Kasumi-1 (cell line): ENCODE data around the gene PPT2.
"Not testable (repeated sequence)": the region's sequence is repeated elsewhere in the genome, so short reads cannot be mapped to it uniquely, and the experiment has no call there.

ENCODE experiments used
- DNase-seq, 2 experiments: peaks; one replicate each; lab custom pipeline; 2025; lab: John Stamatoyannopoulos, UW

The PPT2 gene

DNA sequence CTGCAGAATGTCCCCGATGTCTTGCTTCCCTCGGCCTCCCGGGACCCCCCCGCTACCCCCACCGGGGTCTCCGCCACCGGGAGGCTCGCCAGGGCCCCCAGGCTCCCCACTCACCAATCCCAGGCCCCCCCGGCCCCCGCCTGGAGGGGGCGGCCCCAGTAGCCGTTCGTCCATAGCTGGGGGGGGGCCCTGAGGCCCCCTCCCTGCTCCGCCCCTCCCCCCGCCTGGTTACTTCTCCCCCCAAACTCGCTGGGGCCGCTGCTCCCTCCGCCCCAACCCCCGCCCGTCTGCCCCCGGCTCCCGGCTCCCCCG is 35.8 kb downstream of the PPT2 start:
- no peak for DNase-seq

DNA sequence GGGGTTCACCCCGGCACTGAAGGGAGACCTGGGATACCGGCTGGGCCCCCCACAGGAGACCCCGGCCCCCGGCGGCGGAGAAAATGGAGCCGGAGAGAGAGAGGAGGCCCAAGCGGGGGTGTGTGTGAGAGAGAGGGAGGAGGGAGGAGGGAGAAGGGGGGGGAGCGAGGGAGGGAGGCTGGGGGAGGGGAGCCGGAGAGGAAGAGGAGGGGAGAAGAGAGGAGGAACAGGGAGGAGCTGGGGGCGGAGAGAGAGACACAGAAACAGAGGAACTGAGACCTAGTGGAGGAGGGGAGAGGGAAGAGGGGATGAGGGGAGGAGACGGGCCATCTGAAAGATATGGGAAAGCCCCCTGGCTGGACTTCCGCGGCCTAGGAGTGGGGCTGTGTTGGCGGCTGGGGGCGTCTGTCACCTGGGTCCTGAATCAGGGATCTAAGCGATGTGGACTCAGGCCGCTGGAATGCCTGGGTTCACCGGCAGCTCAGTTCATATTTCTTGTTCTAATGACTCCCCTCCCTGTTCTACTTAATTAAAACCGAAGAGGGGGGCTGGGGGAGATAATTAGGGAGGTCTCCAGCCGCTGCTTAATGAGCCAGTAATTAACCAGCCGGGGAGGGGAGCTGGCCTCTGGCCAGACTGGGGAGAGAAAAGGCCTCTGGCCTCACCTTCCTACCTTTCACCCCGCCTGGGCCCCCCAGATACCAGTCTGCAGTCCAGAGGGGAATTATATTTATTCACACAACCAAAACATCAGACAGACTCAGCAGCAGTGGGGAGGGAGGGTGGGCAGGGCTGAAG is 36.3 kb downstream of the PPT2 start, which contains the start of gene PBX2:
Gene PBX2, minus strand, starts transcription at position 149 of the 798 bp plus-strand sequence. CDS start 287 bp downstream, outside the sequence.
- peak; percentile 95 to 96 for DNase-seq

DNA sequence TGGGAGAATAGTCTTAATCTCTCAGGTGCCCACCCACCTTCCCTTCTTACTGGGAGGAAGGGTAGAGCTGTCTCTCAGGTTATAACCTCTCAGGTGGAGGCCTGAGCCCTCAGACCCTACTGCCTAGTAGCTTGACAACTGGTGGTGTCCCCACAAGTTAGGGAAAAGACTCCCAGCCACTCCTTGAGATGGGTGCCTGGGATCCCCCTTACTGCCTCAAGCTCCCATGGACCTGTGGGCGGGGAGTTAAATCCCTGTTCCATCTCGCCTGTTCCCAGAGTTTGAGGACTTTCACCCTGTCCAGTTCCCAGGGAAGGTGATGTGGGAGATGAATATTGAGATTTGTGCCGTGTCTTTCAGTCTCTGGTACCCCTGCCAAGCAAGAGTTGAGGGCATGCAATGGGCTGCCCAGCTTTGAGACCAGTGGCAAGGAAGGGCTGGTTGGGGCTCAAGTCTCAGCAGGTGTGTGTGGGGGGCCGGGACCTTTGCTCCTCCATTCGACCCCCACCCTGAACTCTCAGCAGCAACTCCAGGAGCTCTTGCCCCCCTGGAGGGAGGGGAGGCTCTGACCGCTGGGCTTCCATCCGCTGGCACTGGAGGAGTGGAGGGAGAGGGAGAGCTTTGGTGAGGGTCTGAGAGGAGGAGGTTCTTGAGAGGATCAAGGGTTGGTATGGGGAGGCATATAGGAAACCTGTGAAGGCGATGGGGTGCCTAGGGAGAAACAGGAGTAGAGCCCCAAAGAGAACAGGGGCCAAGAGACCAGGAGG is 37.2 kb downstream of the PPT2 start:
- no peak for DNase-seq

DNA sequence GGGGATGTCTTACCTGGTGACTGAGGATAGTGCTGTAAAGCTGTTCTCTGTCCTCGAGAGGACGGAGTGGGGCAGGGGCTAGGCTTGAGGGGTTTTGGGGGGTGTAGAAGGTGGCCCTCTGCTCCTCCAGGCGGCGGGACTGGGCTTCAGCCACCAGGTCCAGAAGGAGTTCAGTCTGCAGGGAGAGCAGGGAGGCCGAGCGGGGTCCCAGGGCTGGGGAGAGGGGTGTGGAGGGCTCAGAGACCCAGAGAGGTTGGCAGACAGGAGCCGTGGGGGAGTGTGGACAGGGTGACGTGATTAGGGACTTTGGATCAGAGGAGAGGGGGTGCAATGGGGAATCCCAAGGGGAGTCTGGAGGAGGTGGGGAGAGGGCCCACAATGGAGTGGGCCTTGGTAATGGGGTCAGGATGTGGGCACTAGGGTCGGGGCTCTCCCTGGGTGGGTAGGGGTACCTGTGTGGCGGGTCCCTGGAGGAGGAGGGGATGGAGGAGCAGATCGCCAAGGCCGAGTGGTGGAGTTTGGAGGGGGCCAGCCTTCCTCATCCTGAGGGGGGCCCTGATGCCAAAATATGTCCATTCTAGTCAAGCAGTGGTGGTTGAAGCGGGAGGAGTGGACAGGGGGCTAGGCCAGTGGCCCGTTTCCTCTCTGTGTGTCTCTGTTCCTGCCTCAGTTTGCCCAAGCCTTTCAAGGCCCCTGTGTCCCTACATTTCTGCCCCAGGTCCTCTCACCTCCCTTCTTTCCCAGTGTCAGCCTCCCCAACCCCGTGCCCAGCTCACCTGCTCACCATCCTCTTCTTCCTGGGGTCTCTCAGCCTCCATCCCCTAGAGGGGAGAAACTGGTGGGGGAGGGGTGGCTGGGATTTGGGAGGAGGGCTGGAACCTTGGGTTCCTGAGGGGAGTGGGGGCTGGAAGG is 38.0 kb downstream of the PPT2 start:
- no peak for DNase-seq

DNA sequence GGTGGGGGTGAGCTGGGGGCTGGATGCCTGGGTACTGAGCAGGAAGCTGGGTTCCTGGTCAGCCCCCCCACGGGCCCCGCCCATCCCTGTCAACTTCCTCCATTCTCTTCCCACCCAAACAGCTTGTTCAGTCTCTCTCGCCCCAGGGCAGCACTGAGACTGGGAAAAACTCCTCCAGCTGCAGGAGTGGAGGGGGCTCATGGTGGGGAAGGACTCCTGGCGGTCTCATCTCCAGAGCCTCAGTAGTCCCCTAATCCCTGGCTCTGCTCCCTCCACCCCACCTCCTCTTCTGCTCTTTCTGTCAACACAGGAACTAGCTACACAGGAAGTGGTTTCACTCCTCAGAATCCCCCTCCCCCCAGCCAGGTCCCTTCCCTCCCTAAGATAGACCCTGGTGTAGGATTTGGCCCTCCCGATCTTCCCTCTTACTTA is 38.7 kb downstream of the PPT2 start, which contains the start of gene GPSM3:
Gene GPSM3, minus strand, starts transcription at position 36 of the 432 bp plus-strand sequence. CDS start 130 bp downstream, outside the sequence.
- peak; percentile 83 to 94 for DNase-seq

DNA sequence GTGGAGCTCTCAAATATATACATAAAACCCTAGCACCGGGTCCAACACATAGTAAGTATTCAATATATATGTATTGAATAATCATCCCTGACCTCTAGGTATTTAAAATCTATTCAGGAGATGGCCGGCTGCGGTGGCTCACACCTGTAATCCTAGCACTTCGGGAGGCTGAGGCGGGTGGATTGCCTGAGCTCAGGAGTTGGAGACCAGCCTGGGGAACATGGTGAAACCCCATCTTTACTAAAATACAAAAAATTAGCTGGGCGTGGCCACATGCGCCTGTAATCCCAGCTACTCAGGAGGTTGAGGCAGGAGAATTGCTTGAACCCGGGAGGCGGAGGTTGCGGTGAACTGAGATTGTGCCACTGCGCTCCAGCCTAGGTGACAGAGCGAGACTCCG is 39.2 kb downstream of the PPT2 start:
- not testable (repeated sequence) for DNase-seq

DNA sequence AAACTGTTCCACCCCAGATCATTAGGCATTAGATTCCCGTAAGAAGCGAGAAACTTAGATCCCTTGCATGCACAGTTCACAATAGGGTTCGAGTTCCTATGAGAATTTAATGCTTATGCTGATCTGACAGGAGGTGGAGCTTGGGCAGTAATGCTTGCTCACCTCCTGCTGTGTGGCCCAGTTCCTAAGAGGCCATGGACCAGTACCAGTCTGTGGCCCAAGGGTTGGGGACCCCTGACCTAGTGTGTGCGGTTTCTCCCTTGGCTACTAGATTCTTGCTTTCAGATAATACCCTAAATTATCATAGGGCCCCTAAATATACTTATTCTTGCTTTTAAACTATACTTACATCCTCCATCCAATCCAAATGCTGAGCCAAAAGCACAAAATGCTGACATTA is 40.4 kb downstream of the PPT2 start:
- no peak for DNase-seq

DNA sequence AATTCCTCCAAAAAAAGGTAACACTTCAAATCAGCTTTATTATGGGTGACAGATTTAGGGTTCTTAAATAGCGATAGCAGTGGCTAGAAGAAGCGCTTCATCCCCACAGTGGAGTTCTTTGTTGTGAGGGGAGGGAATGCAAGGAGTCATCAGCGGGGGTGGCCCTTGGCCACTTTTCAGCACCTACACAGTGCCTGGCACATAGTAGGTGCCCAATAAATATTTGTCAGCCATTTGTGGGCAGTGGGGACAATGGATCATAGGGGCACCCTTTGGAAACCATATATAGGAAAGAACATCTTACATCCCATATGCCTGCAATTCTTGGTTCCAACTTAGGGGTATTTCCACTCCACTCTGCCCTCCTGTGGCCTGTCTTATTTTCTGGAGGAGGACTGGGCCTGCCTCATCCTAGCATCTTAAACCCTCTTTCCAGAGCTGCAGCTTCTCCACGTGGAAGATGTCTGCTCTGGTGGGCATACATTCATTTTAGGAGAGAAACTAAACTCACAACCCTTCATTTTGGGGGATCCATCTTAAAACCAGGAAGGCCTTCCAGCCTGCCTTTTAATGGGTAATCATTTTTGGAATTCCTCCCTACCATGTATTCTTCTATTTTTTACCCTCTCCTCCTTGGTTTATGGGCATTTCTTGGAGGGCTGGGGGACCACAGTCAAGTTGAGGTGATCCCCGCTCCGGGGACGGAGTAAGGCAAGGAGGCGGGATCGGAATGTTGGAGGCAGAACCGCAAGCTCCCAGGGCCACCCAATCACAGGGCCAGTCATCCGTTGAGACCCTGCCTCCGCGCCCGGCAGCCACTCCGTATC is 41.1 kb downstream of the PPT2 start:
- DNase-seq: peak; percentile 66 to 86

DNA sequence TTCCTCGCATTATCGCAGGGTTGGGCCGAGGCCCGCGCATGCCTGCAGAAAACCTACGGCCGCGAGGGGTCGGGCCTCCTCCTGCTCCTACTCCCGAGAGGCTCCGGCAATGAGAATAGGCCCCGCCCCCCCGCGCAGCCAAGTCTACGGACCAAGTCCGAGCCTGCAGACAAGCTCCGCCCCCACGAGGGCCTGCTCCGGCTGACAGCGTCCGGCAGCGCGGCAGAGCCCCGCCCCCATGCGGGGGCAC is 41.6 kb downstream of the PPT2 start:
- DNase-seq: peak; percentile 99

DNA sequence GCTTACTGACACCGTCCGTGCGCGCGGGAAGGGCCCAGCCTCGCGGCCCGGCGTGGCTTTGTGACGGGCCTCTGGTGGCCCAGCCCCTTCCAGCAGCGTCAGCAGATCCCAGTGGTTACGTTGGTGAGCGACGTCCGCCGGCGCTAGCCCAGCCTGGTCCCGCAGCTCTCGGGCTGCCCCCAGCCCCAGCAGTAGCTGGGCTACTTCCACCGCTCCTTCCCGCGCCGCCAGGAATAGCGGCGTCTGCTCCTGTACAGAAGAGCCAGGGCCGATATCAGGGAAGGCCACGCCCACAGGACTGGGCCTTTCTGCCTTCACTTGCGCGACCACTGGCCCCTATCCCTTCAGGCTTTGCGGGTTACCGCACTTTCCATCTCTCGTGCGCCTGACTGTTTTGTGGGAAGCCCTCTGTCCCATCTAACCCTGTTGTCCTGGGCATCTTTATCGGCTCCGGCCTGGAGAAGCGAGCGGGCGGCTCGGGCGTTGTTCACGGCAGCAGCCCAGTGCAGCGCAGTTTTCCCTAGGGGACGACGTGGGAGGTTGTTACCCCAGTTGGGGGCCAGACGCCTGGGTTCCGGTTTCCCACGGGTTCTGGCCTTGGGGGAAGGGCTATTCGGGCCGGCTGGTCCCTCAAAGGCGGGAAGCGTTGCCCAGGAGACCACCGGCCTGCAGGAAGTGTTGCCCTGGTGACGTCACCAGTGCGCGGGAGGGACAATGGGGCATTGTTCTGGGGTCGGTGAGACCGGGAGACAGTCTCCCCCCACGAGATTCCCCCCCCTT is 42.2 kb downstream of the PPT2 start:
- DNase-seq: peak; percentile 30 to 41

DNA sequence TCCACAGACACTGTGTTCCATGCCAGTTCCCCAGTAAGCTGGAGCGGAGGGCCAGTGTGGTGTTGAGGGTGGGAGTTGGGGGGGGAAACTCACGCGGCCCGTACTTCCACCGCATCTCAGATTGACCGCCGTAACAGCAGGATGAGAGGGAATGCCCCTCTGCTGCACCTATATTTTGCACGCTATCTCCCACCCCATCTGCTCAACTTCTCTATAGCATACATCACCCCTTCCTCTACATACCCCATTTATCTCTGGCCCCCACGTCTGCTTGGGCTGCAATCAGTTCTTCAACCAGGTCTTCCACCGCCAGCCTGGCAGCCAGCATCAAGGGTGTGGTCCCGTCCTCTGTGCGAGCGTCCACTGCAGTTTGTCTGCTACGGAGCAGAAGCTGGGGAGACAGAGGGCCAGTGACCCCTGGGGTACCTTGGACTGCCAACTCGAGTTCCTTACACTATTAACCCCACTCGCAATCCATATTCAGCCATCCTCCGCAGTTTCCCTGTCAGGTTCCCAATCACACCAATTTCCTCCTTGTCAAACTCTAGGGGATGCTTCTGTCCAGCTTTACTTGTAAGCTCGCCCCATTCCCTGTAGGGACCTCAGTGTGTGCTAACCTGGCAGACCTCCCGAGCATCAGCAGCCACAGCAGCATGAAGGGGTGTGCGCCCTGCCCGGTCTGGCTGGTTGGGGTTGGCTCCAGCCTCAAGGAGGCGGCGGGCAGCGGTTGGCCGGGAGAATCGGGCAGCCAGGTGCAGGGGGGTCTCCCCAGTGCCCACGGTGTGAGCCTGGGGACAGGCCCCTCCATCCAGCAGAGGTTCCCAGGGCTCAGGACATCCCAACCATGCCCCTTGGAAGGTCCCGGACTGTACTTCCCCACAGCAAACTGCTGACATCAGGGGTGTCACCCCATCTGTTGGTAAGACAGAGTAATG is 43.0 kb downstream of the PPT2 start:
- no peak for DNase-seq

DNA sequence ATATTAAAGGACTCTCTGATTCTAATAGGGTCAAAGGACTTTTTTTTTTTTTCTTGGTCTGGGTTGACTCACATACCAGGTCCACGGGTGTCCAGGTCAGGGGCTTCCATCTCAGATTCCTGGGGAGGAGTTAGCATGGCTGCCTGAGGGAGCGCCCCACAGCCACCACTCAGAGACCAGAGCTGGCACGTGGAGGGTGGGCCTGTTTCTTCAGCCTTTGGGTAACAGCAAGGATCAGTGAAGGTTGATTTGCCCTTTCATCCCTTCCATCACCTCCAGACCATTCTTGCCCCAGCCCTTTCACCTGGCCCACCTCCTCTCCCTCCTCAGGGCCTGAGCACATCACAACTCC is 44.4 kb downstream of the PPT2 start:
- DNase-seq: no peak

DNA sequence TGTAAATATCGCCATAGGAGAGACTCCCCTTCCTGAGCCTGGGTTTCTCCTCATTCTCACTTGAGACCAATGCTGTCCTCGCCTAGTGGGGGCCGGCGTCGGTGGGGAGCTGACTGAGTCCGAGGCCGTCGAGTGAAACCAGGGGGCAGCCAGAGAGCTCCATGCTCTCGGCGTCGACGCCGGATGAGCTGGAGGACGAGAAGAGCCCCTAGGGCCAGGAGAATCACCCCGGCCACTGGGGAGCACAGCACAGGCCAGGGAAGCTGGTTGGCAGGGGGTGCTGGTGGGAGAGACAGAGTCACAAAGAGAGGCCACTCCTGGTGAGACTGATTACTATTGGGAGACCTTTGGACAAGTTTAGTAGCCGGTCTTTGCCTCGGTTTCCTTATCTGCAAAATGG is 44.9 kb downstream of the PPT2 start:
- no peak for DNase-seq

DNA sequence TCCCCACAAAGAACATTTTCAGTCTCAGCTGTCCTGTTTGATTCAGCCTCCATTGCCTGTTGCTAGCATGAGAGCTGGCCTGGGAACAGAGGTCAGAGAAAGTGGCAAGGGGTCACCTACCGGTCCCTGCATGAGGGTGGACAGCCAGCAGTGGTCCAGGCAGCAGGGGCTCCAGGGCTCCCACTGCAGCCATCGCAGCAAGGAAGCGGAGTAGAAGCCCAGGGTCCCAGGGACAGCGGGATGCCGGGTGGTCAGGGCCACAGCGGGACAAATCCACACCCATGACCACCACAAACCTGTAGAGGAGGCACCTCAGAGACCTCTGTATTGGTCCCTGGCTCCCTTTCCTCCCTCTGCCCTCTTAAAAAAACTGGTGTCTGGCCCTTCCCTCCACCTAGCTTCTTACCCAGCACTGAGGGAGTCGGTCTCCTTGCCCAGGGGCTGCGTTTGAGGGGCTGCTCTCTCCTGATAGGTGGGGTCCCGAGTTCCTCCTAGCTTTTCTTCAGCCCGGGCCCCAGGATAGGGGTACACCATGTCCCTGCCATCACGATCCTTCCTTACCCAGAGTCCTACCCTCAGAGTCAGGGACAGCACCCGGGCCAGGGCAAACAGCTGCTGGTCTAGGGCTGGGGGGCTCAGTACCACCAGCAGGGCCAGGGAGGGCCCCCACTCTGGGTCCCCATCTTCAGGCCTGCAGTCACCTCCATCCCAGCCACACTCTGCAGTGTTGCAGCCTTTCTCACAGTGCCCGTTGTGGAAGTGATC is 47.0 kb downstream of the PPT2 start:
- DNase-seq: no peak

DNA sequence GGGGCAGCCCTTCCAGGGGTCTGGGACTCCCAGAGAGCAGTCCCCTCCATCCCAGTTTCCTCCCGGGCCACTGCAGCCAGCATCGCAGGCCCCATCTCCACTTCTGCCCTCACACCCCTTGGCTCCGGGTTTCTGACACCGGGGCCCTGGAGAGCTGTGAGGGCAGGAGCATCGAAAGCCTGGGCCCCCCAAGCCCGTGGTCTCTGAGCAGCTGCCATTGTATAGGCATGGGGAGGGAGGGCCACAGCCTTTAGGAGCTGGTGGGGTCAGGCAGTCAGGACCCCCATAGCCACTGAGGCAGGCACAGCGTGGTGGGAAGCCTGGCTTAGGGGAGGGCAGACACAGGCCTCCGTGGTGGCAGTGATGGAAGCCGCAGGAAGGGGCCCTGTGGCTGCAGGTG is 48.2 kb downstream of the PPT2 start:
- DNase-seq: no peak

DNA sequence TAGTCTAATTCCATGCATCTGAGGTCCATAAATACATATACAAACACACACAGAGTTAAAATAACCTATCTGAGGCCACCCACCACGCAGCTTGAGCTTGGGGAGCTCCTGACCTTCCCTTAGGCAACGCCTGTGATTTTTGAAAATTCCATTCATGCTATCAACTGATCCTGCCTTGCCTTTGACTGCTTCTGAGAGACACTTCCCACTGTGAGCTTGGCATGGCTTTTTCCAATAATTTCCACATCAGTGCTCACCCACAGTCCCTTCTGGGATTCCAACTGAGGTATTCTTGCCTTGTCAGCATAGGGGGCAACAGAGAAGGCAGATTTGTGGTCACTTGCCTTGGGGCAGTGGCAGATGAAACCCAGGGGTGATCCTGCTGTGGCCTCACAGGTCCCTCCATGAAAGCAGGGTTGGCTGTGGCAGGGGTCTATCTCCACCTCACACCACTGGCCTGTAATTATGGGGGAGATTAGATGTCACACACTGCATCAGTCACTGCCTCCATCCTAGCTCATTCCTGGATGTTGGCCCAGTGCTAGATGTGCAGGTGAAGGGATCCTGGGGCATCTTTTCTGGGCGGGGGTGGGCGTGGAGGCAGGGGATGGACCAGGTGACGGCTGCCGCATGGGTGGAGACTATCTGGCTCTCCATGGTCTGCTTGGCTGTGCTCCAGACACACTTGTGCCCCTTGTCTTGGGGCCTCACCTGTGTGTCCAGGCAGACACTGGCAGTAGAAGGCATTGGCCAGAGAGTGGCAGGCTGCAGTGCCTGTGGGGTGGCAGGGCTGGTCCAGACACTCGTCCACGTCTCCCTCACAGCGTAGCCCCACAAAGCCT is 49.7 kb downstream of the PPT2 start:
- no peak for DNase-seq

DNA sequence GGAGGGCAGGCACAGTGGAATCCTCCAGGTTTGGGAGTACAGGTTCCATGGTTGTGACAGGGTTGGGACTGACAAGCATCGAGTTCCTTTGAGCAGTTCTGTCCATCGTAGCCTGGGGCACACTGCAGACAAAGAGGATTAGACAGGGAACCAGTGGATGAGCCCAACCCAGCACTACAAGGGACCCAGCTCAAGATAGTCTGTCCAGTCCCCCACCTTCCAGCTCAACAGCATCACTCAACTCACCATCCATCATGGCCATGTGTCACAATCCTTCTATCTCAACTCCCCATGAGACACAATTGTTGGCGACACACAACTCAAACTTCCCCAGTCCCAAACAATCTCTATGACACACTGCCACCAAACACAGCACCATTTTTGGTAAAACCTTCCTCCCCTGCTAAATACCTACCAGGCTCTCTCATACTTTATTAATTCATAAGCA is 50.4 kb downstream of the PPT2 start:
- no peak for DNase-seq

DNA sequence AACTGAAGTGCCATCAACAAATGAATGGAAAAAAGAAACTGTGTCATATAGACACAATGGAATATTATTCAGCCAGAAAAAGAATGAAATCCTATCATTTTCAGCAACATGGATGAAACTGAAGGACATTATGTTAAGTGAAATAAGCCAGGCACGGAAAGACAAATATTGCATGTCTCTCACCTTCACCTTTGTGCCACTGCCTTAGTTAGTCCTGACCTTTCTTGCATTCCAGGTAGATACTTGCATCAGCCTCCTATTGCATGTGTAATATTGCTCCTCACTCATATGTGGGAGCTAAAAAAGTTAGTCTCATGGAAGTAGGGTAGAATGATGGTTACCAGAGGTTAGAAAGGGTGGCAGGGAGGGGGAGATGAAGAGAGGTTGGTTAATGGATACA is 55.1 kb downstream of the PPT2 start:
- DNase-seq: no peak
